IMR-90 (cell line): ENCODE measurements around the gene GRID1.

ENCODE experiments used
- CTCF ChIP-seq: conservative IDR thresholded peaks from 2 replicates; pipeline ENCODE4 v1.5.1; 2012; ENCODE audit warnings: mild to moderate bottlenecking, low read depth, low read length, improper control_type of control experiment
- ELK1 ChIP-seq: fragments of 150-350 bp; IDR thresholded peaks from 2 replicates; pipeline ENCODE4 v1.6.1; 2016; ENCODE audit warnings: low read depth, mild to moderate bottlenecking, low read length, moderate library complexity, borderline replicate concordance
- MAFK ChIP-seq: IDR thresholded peaks from 2 replicates; pipeline ENCODE4 v1.6.1; 2012; ENCODE audit warnings: low read depth, low read length, improper control_type of control experiment
- MXI1 ChIP-seq: IDR thresholded peaks from 2 replicates; pipeline ENCODE4 v1.6.1; 2012; ENCODE audit warnings: low read depth, mild to moderate bottlenecking, low read length, moderate library complexity, borderline replicate concordance
- POLR2A ChIP-seq: IDR thresholded peaks from 2 replicates; pipeline ENCODE4 v1.6.1; 2012; ENCODE audit warnings: mild to moderate bottlenecking, low read depth, low read length
- RAD21 ChIP-seq: IDR thresholded peaks from 2 replicates; pipeline ENCODE4 v1.6.1; 2012; ENCODE audit warnings: low read length, improper control_type of control experiment
- RFX5 ChIP-seq: IDR thresholded peaks from 2 replicates; pipeline ENCODE4 v1.8.0; 2012; ENCODE audit warnings: low read depth, mild to moderate bottlenecking, low read length, moderate library complexity
- USF2 ChIP-seq: fragments of 150-350 bp; IDR thresholded peaks from 2 replicates; pipeline ENCODE4 v1.6.1; 2017; ENCODE audit warnings: mild to moderate bottlenecking, antibody characterized with exemption, low read length, low read depth

GRCh38 chr10:86389441-86390193, 23.0 kb upstream of the GRID1 start:
- TF ChIP-seq RAD21 (no peak), RFX5 (no peak), CTCF (no peak), POLR2A (no peak), ELK1 (no peak), MAFK (no peak), USF2 (no peak), MXI1 (no peak)
